Lower leg skin (tissue), 3 donors: Measurements from ENCODE around the gene HOXB7.

ENCODE experiments used
- CTCF ChIP-seq, 3 donors: fragments of 450-650 bp; IDR thresholded peaks; one replicate each; pipeline ENCODE4 v1.5.1; 2016; ENCODE audit warnings: antibody characterized with exemption in 3 of 3, mild to moderate bottlenecking in 3 of 3, moderate library complexity in 2 of 3
- POLR2A ChIP-seq, 2 donors: fragments of 450-650 bp; IDR thresholded peaks; one replicate each; pipeline ENCODE4 v1.6.1; 2016 to 2017; ENCODE audit warnings: antibody characterized with exemption in 2 of 2, mild to moderate bottlenecking in 1 of 2, moderate library complexity in 1 of 2

DNA sequence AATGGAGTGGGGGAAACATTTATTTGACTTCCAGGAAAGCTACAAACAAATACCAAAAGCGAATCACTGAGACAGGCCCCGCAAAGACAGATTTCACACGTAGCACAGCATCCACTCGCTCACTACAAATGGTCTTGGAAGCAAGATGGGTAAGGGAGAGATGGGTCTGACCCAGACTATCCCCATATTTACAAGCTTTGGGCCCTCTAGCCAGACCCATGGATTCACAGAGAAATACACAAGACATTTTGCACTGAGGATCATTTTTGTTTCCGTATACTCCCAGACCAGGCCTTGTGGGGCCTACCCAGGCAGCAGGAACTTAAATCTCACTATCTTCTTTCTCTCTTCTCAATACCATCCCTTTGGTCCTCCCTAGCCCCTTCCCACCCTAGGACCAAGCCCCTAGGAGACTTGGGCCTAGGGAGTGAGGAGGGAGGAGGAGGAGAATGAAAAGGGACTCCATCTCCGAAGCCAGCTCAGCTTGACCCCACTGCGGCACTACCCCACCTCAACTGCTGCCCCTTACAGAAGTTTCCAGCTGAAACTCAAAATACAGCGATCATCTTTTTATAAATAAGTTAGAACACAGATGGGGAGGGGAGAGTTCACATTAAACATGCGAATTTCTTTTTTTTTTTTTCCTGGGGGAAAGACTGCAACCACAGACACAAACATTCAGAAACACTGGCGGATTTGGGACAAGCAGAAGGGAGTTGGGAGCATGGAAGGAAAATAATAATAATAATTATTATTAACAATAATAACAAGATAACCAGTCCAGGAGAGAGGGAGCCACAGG is 19.4 kb downstream of the HOXB7 start:
- no peak for TF ChIP-seq CTCF (IDR thresholded peaks at IDR 0.05)
- TF ChIP-seq POLR2A (IDR thresholded peaks at IDR 0.05) = no peak
